HK-2 (cell line): ENCODE results near the gene HDAC10.

Experiments
- DNase-seq: peaks from one replicate; pipeline ENCODE4 v3.0.0-alpha.2; 2018; ENCODE audit not compliant: unreplicated experiment

The HDAC10 gene

DNA sequence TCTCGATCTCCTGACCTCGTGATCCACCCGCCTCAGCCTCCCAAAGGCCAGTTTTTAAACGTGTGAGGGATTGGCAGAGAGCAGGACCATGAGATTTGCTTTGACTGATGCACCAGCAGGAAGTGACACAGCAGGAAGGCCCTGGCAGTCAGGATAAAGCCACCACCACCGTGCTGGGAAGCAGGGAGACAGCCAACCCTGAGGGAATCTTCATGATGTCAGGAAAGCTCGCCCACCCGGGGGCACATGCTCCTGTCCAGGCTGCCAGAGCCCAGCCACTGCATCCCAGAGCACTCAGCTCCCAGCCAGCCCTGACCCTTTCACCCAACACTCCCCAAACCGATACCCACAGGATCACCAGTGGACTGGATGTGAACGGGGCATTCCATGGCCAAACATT, 12.3 kb downstream of the HDAC10 start:
- DNase-seq: no peak

DNA sequence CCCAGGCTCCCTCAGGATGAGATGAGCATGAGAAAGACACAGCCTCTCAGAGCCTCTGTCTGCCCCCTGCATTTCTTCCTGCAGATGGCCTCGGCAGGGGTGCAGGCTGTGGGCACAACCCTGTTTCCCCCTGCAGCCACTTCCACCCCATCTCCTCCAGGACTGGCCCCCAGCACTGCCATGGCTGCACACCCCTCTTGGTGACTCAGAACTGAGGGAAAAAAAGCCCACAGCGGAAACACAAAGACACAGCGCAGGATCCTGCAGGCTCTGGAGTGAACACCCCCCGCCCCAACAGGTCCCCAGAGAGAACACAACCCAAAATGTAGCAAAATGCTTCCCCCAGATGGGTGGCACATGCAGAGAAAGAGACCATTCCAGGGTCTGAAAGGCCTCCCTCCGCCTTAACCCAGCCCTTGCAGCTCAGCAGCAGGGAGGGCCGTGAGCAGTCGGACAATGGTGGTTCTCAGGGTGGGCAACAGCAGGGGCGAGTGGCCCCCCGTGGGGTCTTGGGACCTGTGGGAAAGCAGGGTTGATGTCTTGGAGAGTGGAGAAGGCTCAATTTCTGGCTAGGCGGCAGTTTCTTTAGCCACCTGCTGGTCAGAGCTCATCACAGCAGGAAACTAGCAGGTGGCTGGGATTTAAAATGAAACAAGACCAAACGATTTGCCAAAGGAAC, 14.2 kb downstream of the HDAC10 start:
- no peak for DNase-seq

DNA sequence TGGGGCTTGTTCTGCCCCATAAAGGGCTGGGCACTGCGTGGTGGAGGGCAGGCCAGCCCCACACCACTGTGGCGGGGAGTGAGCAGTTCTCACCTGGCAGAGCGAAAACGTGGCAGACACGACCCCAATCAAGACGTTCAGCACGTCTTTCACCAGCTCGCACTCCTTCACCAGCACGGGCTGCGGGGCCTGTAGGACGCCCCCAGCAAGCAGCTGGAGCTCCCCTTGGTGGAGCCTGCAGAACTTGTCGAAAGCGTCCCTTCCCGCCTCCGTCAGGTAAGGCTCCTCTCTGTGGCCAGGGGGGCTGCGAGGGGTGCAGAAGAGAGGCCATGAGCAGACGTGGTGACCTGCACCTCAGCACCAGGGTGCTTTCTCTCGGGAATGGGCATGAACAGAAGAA, 17.8 kb downstream of the HDAC10 start:
- no peak for DNase-seq

DNA sequence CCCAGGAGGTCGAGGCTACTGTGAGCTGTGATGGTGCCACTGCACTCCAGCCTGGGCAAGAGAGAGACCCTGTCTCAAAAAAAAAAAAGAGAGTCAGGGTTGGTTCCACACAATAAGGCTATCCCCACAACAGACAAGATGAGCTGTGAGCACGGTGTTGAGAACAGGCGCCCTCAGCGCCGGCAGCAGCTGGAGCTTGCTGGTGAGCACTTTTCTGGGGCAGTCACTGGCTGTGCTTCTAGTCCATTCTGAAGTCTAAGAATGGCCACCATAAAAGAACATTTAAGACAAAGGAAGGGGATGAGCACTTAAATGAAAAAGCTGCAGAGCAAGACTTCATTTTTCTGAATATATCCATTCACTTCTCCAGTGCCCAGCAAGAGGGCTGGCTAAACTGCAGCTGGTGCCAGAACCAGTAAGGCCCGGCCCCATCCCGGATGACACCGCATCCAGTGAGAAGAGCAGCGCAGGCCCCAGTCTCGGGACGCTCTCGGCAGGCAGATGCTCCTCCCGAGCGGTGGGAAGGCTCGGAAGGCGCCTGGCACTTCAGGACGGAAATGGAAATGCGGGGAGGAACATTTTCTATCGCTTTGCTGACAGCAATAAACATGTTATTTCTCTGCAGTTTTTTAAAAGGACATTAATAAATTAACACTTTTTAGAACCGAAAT, 18.4 kb downstream of the HDAC10 start:
- DNase-seq: no peak

DNA sequence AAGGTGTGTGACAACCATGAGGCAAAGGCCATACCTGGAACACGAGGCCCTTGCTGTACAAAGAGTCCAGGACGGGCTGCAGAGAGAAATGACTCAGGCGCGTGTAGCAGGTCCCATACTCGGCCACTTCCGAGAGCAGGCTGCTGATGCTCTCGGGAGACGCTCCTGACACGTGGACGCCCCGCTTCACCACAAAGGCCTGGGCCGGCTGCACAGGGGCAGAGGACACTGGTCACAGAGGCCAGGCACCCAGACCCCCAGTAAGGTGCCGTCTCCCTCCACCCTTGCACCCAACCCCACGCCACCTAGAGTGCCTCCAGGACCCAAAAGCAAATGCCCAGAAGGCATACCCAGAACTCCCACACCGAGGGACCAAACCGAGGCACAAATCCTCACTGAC, 21.7 kb downstream of the HDAC10 start:
- no peak for DNase-seq

DNA sequence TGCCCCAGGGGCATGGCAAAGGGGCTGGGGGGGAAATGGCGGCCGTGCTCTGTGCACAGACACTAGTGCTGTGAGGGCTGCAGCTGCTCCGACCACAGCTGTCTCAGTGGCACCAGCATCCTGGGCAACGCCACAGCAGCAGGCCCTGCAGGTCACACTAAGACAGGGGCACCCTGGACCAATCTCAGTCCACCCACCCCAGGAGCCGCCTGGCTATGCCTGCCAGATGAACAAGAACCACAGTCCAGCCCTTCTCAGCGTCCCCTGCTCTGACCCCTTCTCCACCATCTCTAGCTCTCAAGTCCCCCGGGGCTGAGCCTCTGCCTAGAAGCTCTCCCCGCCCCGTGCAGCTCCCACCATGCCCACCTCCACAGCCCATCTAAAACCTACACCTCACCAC, 22.7 kb downstream of the HDAC10 start:
- DNase-seq: no peak

DNA sequence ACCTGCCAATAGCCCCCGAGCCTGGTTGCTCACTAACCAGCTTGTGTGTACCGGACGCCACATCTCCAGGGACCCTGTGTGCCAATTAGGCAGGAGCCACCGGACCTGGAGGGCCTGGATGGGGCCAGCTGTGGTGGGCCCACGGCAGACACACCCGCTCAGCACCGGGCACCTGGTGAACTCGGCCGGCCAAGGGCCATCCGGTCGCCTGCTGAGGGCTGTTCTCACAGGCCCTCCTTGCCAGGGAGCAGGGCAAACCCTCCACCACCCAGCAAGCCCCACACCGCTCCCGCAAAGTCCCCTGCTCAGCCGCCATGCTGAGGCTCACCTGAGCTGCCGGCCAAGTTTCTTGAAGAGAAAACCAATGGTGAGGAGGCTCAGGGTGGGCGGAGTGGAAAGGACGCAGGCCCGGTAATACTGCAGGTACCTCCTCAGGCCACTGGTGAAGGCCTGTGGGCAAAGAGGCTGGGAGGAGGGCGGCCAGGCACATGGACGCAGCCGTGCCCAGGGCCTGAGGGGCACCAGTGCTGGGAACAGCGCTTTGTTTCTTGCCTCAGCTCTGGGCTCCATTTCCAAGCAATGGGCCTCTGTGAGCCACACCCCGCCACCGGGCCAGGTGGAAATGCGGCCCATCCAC, 23.4 kb downstream of the HDAC10 start:
- no peak for DNase-seq

DNA sequence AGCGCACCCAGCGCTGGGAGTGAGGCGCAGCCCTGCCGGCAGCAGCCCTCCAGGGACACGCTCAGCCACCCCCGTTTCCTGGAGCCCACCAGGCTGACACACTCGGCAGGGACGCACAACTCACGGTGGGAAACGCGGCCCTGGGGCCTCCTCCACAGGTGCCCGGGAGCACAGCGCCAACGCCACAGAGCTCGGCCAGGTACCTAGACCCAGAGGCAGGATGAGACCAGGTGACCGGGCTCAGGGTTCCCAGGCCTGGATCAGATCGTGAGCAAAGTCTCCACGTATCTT, 24.2 kb downstream of the HDAC10 start:
- no peak for DNase-seq

DNA sequence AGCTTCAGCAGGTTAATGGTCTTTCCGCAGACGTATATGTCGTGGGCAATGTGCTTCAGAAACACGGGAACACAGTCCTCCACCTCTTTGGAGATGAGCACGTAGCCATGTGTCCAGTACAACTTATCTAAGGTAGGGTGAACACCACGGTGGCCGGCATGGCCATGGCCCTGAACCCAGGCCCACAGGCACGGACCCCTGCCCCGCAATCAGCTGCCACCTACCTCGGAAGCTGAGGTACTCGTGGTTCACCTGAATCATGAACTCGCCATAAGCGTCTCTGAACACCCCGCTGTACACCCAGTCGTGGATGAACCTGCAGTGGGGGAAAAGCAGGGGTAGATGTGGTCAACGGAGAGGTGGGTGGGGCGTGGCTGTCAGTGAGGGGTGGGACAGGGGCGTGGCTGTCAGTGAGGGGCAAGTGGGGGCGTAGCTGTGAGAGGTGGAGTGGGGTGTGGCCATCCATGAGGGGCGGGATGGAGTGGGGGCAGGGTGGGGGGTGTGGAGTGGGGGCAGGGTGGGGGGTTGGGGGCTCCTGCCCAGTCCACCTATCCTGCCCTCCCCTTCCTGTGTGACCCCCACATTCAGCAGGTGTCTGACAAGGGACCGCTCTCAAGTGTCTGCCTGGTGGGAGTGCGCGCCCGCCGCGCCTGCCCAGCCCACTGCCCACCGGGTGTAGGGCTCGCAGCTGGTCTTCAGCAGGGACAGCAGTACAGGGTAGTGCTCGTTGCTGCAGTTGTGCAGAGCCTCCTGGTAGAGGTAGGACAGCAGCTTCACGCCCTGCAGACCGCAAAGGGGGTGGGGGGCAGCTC, 24.8 kb downstream of the HDAC10 start:
- DNase-seq: no peak

DNA sequence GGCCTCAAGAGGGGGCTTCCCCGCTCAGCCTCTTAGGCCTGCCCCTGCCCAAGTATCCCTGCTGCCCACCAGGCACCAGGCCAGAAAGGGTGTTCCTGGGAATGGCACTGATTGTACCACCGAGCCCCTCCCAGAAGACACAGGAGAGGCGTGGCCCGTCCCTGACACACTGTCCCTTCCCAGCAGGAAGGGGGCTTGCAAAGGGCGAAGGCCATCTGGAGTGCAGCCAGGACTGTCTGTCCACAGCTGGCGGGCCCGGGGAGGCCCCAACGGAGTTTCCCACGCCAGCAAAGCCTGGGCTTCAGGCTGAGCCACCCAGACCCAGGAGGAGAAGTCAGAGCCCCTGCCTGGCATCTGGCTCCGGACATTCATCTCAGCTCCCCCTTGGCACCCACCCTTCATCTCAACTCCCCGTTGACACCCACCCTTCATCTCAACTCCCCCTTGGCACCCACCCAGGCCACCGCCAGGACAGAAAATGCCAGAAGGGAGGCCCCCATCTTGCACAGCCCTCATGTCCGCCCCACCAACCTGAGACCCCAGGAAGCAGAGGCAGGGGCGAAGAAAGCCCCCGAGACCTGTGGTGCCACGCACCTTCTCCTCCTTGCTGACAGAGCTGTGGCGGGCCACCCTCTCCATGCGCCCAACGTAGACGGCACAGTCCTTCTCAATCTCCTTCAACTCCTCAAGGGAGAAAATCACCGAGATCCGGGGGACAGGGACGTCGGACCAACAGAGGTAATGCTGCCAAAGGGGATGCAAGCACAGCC, 25.7 kb downstream of the HDAC10 start:
- no peak for DNase-seq

DNA sequence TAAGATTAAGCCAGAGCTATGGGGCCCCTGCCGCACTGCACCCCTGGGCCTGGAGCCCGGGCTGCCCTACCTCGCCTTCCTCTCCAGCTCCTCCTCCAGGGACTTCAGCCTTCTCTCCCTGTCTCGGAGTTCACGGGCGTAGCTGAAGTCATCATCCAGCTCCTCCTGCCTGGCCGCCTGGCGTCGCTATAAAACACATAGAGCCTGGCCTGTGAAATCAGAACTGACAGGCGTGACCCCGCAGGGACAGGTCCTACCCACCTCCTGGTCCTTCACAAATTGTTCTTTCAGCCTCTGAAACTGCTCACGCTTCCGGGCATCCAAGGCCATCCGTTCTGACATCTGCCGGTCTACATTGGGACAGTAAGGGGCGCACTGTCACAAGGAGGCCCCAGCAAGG, 27.0 kb downstream of the HDAC10 start:
- no peak for DNase-seq

DNA sequence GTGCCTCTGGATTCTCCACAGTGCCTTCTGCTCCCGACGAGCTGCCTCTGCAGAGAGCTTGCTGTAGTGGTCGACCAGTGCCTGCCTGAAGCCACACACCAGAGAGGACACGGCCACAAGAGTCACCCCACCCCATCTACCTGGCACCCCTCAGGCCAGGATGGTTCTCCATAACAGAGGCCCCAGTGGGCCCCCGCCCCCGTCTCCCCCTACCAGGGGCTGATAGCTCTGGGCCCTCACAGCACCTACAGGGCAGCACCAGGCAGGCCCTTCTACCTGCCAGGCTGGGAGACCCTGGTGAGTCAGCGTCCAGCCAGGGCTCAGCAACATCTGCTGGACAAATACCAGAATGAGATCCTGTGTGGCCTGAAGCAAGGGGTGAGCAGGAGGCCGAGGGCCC, 28.6 kb downstream of the HDAC10 start:
- no peak for DNase-seq

DNA sequence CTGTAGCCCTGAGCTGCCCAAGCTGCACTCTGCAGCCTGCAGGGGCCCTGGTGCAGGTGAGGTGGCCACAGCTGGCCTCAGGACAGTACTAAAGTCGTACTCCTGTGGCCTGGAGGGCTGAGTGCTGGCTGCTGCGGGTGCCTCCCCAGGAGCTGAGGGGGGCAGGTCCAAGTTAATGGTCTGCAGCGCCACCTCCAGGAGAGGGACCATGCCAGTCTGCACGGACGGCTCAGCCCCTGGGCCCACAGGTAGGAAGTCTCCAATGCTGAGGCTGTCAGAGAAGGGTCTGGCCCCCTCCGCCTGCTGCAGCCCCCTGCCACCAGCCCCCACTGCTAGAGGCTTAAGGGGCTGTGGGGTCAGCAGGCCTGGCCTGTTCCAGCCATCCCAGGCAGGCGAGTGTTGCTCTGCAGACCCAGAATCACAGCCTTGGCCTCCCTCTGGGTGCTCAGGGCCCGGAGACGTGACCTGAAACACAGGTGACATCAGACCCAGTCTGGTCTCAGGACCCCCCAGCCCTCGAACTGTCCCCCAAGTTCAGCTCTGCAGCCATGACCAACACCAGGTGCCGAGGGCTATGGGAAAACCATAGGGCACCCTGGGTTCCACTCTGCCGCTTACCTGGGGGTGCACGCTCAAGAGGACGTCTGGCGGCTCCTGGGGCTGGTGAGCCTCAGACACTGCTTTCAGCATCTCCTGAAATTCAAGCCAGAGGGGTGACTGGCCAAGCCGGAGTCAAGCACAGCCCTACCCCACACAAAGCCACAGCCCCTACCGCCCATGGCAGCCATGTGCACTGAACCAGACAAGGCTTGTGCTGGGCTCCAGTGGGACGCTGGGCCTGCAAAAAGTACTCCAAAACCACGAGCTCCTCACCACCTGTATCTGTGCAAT, 29.4 kb downstream of the HDAC10 start:
- no peak for DNase-seq

DNA sequence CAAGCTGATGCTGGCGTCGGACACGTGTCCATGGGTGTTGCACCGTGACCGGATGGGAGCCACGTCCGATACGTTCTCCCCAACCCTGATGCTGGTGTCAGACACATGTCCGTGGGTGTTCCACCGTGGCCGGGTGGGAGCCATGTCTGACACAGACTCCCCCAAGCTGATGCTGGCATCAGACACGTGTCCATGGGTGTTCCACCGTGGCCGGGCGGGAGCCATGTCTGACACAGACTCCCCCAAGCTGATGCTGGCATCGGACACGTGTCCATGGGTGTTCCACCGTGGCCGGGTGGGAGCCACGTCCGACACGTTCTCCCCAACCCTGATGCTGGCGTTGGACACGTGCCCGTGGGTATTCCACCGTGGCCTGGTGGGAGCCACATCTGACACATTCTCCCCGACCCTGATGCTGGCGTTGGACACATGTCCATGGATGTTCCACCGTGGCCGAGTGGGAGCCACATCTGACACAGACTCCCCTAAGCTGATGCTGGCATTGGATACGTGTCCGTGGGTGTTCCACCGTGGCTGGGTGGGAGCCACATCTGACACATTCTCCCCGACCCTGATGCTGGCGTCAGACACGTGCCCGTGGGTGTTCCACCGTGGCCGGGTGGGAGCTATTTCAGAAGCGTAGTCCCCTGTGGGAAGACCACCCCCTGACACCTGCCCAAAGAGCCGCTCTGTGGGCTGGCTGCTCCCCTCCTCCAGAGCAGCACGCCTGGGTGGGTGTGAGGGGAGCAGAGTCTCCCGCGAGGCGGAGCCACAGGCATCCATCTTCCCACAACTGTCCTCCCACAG, 30.3 kb downstream of the HDAC10 start:
- no peak for DNase-seq

DNA sequence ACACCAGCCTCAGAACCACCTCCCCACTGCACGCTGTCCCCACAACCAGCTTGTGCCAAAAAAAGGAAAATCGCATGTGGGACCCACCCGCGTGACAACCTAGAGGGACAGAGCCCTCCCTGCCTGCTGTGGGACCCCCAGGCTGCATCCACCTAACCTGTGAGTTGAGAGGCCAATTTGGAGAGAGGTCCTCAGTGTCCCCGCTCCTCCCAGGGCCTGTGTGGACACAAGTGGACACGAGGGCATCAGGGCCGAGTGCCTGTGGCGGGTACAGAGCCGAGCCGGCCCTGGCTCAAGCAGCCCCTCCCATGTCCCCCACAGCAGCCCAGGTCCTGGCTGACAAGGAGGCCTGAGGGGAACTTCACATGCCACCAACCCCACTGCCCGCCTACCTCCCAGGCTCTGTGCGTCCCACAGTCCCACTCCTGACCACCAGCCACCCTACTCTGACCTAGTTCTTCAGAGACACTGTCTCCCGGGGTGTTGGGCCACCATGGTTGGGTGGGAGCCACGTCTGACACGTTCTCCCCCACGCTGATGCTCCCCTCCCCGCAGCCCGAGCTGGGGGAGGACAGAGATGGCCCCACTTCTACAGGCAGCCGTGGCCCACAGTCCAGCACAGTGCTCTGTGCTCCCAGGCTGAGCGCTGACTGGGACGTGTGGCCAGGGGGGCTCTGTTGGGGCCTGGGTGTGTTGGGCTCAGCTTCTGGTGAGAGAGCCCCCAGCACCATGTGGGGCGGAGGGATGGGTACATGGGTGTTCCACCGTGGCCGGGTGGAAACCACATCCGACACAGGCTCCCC, 31.1 kb downstream of the HDAC10 start:
- no peak for DNase-seq

DNA sequence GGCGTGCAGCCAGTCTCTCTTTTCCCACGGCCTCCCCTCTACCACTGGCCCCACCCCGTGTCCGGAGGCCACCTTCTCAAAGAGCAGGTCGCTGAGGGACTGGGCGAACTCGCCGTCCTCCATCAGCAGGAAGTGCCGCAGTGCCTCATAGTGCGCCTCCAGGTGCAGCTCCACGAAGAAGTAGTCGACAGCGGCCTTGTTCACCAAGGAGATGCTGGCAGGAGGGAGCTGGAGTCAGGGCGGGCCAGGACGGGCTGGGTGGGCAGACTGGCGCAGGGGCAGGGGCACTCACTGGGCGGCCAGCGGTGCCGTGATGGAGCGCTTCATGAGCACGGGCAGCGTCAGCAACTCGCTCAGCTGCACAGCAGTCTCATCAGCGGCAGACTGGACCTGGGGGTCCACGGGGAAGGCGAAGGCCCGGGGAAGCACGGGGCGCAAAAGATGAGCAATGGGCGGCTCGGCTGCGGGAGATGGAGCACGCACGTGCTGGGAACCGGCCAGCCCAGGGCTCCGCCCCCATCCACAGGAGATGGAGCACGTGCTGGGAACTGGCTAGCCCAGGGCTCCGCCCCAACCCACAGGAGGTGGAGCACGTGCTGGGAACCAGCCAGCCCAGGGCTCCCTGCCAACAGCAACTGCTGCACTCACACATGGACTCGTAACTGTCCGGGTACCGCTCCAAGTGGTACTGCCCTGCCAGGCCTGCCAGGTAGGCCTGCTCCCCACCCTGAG, 31.9 kb downstream of the HDAC10 start:
- DNase-seq: peak; percentile 51

DNA sequence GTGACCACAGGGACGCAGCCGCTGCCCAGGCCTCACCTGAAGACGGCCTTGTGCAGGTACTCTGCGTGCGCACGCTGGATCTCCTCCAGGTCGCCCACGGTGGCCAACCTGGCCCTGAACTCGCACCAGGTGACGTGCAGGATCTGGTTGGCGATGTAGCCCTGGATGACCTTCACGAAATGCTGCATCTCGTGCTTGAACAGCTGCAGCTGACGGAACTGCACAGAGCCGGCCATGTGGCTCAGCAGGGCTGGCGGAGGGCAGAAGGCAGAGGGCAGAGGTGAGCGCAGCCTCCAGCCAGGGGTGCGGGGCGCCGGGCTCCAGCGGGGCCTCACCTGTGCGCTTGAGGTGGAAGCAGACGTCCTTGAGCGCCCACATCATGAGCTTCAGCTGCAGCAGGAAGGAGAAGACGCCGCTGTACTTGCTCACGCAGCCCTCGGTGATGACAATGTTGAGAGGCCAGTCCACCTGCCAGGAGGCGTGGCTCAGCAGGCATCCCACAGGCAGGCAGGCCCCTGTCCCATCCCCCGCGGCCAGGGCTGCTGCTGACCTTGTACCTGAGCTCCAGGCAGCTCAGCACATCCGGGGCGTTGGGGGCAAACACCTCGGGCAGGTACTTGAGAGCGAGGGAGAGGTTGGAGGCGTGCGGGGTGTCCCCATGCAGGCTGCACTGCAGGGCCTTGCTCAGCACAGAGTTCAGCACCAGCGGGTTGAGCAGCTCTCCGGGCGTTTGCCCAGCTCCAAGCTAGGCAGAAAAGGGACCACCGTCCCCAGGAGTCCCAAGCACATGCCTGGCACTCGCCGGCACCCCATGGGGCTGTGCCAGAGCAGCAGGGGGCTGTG, 32.7 kb downstream of the HDAC10 start:
- no peak for DNase-seq
